ENCODE data around the gene NOP16.
A peak's percentile ranks its signal among the peaks of the same experiment; 100 is the strongest.

Gene NOP16, protein sequence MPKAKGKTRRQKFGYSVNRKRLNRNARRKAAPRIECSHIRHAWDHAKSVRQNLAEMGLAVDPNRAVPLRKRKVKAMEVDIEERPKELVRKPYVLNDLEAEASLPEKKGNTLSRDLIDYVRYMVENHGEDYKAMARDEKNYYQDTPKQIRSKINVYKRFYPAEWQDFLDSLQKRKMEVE

DNA sequence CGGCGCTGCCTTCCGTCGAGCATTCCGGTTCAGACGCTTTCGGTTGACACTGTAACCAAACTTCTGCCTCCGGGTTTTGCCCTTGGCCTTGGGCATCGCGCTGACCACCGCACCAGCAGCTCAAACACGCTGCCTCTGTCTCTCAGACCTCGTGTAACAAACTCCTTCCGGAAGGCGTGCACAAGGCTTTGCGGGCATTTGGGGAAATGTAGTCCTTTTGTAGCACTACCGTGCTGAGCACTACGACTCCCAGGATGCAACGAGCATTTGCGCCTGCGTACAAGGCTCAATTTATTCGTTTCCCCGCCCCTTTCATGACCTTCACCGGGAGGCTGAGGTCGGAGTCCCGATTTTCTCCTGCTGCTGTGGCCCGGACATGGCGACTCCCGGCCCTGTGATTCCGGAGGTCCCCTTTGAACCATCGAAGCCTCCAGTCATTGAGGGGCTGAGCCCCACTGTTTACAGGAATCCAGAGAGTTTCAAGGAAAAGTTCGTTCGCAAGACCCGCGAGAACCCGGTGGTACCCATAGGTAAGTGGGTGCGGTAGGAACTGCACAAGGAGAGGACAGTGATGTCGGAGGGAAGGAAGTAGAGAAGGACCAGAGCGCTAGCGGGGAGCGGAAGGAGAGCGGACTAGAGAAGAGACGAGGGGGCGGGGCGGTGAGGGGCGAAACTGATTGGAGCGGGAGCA lies at the start of gene NOP16, which contains the start of gene HIGD2A:
Gene NOP16 (minus strand): TSS at position 155 of the 691 bp plus-strand sequence. CDS start 59 bp downstream, at position 96.
Gene HIGD2A (plus strand): TSS at position 308 of the 691 bp plus-strand sequence. CDS start 69 bp downstream, at position 377.
- DNase-seq (ENCODE audit: low spot score) = peak; percentile 99

DNA sequence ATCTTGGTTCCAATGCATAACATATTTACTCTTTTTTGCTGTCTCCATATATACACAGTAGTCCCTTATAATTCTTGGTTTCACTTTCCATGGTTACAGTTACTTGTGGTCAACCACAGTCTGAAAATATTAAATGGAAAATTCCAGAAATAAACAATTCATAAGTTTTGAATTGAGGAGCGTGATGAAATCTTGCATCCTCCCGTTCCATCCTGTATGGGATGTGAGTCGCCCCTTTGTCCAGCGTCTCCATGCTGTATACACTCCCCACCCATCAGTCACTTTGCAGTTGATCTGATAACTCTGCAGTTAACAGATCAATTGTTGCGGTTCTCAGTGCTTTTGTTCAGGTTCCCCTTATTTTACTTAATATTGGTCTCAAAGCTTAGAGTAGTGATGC lies 48.3 kb upstream of the NOP16 start:
- DNase-seq (ENCODE audit: low spot score) = no peak

DNA sequence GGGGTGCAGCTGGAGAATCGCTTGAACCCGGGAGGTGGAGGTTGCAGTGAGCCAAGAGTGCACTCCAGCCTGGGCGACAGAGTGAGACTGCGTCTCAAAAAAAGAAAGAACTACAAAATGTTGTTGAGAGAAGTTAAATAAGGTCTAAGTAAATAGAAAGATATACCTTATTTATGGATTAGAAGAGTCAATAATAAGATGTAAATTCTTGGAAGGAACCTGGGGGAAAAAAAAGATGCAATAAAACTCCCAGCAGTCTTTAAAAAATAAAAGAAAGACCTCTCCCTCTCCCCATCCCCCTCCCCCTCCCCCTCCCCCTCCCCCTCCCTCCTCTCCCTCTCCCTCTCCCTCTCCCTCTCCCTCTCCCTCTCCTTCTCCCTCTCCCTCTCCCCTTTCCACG lies 44.3 kb upstream of the NOP16 start:
- no peak for DNase-seq (ENCODE audit: low spot score)

DNA sequence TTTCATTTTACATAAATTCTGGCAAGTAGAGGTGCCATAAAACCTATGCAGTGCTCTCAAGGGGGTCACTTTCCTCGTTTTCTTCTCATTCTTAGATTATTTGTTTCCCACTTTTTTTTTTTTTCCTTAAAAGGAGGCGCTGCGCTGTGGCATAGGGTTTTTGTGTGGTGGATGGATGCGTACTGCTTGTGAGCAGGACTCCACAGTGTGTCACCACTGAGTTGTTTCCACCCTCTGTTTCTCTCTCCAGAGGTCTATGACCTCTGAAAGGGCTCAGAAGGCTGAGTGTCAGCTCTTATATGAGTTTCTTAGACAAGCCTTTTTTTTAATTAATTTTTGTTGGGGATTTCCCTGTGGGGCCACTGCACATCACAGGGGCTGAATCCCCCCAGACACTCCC lies 41.6 kb upstream of the NOP16 start:
- no peak for DNase-seq (ENCODE audit: low spot score)

DNA sequence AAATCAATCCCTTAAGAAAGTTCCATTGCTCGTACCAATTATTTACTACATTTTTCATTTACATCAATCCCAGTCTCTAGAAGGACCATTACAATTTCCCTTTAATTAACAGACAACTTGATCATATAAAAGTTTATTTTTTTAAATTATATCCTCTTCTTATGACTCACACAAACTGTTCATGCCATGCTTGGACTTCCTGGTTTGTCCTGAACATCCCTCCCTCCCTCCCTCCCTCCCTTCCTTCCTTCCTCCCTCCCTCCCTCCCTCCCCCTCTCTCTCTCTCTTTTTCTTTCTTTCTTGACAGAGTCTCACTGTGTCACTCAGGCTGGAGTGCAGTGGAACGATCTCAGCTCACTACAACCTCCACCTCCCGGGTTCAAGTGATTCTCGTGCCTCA lies 39.6 kb upstream of the NOP16 start:
- DNase-seq (ENCODE audit: low spot score) = no peak

DNA sequence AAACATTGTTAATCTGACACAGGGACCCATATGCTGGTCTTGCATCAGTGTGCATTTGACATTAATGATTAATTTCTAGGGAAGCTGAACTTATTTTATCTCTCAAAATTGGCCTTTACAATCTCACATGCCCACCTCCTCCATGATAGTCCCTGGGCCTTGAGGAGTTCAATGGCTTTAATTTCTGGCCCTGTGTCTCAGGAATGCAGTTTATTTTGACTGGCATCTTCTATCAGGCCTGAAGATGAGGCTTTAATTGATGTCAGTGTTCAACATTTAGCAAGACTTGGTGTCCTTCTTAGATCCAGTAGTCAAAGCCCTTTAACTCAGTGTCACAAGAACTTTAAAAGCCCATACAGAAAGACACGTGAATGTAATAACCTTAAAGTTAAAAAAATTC lies 38.5 kb upstream of the NOP16 start:
- no peak for DNase-seq (ENCODE audit: low spot score)

DNA sequence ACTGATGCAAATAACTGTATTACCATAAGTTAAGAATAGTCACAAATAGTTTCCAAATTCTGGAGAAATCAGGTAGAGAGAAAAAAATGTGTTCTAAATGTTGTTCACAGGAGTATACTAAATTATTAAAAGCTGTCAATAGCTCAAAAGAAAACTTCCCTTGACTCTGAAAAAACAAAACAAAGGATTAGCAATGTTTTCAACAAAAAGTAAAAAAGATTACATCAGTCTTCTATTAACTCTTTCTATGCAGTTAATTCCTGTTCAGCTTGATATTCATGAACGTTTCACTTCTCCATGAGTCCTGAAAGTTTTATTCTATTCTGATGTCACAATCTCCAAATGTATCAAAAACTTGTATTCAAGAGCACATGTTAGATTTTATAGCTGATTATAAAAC lies 37.4 kb upstream of the NOP16 start:
- no peak for DNase-seq (ENCODE audit: low spot score)

DNA sequence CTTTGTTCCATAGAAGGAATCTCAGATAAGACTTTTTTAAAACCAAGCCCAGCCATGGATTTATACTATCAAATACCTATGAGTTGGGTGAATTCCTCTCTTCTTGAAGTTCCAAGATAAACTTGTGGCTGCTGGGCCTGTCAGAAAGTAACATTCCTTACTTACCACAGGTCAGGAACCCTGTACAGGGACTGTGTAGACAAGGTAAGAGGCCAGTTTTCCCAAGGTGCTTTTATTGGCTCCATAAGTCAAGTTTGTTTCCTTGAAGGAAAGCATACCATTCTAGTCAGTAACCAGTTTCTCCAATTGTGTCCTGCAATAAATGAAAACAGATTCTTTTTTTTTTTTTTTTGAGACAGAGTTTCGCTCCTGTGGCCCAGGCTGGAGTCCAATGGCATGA lies 36.7 kb upstream of the NOP16 start:
- no peak for DNase-seq (ENCODE audit: low spot score)

DNA sequence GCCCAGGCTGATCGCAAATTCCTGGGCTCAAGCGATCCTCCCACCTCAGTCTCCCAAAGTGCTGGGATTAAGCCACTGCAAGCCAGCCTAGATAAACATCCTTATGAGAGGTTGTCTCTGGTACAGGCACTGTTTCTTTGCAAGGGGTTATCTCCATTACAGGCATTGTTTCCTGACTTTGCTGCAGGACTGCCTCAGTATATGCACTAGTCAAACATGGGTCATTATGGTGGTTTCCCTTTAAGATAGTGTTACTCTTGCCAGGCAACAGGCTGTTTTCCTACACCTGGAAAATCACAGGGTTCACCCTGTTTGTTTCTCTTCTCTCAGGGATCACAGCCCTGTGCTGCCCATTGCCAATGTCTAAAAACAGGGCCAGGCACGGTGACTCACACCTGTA lies 35.8 kb upstream of the NOP16 start:
- DNase-seq (ENCODE audit: low spot score) = no peak

DNA sequence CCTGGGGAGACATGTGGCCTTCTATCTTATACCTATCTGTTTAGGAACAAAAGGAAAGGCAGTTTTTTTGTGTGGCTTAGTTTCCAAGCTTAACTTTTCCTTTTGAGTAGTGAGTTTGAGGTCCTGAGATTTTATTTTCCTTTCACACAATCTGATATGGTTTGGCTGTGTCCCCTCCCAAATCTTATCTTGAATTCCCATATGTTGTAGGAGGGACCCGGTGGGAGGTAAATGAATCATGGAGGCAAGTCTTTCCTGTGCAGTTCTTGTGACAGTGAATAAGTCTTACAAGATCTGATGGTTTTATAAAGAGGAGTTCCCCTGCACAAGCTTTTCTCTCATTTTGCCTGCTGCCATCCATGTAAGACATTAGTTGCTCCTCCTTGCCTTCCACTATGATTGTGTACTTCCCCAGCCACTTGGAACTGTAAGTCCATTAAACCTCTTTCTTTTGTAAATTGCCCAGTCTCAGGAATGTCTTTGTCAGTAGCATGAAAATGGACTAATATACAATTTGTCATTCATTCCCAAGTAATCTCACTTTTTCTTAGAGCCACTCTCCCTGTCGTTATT lies 32.7 kb upstream of the NOP16 start:
- no peak for DNase-seq (ENCODE audit: low spot score)

DNA sequence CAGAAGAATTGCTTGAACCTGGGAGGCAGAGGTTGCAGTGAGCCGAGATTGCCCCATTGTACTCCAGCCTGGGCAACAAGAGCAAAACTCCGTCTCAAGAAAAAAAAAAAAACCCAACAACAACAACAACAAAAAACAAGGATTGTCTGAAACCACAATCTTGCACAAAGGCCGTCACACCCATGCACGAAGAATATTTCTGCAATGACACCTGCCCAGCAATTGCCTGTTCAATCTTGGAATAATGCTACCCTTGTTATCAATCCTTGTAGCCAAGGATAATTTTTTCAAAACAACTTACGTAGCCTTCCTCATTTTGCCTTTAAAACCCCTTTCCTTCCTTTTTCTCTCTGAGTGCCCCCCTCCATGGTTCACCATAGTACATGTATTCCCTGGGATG lies 31.7 kb upstream of the NOP16 start:
- DNase-seq (ENCODE audit: low spot score) = no peak

DNA sequence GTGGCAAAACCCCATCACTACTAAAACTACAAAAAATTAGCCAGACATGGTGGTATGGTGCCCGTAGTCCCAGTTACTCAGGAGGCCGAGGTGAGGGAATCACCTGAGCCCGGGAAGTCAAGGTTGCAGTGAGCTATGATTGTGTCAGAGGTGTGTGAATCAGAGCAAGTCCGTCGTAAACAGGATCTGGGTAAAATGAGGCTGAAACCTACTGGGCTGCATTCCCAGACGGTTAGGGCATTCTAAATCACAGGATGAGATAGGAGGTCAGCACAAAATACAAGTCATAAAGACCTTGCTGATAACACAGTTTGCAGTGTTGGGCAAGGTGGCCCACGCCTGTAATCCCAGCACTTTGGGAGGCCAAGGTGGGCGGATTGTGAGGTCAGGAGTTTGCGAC lies 29.9 kb upstream of the NOP16 start:
- no peak for DNase-seq (ENCODE audit: low spot score)

DNA sequence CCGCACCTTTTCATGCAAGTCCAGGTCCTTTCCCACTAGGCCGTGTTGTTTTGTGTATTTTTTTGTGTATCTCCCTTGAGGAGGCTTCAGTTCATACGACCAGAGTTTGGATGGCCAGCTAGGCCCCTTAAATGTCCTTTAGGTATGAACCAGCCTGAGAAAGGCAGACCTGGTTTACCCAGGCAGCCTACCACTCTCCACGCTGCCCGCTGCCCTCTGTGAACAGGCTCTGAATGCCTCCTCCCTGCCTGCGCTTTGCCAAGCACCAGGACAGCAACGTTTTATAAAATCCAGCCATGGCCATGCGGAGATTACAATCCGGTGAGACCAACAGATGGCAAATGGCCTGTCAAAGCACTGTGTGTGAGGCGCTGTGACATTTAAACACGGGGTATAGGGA lies 28.6 kb upstream of the NOP16 start:
- DNase-seq (ENCODE audit: low spot score) = no peak

DNA sequence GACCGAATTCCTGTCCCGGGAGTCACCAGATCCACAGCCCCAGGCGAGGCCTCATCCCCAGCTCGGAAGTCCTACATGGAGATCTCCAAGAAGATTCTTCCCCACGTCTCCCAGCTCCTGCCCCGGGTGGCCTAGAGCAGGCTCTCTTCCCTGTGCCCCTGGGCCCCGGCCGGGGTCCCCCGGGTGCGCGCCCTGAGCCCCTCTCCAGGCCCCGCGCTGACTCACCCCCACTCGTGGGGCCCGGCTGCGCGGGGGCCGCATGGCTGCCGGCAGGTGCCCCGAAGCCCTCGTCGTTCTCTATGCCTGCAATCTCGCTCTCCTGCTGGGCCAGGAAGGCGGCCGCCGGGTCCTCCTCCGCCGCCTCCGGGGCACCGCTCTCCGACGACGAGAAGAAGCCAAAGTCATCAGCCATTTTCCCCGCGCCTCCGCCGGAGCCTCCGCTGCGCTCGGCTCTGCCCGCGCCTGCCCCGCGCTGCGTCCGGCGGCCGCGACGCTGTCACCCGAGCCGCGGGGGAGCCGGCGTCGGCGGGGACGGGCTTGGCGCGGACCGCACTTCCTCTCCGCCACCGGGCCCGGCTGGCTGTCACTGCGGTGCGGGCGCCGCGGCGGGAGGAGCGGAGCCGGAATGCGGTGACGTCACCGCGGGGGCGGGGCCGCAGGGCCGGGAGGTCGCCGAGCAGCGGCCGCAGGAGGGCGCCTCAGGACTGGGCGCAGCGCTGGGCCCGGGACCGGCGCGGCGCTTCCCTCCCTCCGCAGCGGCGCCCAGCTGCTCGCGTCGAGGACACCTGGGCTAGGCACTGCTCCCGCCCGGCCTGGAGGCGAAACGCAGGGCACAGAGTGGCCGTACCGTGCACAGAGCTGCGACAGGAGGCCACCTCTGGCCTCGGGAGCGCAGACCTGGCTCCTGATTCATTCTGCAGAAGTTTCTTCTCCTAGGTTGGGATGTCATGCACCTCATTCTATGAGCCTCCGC lies 27.8 kb upstream of the NOP16 start, which contains the start of gene CLTB:
Gene CLTB (minus strand): TSS at position 588 of the 973 bp plus-strand sequence. CDS start 176 bp downstream, at position 412.
- peak; percentile 93 for DNase-seq (ENCODE audit: low spot score)

DNA sequence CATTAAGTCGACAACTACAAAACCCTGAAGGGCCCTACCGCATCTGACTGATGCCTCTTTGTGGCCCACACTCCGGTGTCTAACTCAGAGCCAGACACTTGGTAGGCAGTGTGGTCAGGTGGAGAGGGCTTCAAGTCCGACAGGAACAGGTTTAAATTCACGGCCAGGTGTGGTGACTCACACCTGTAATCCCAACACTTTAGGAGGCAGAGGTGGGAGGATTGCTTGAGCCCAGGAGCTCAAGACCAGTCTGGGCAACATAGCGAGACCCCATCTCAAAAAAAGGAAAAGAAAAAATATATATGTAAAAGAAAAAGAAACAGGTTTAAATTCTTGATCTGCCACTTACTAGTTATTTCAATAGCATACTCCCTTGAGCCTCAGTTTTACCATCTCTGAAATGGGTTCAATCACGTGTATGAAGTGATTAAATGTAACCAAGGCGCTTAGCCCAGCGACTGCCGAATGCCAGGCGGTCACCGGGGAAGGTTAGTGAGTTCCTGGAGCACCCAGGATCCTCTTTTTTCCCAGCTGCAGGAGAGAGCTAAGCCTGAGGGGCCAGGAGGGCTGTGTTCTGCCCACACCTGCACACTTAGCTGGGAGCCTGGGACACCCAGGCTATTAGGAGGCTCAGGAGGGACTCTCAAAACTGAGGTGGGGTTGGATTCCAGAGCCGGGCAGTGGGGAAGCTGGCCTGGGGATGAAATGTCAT lies 27.0 kb upstream of the NOP16 start:
- no peak for DNase-seq (ENCODE audit: low spot score)

DNA sequence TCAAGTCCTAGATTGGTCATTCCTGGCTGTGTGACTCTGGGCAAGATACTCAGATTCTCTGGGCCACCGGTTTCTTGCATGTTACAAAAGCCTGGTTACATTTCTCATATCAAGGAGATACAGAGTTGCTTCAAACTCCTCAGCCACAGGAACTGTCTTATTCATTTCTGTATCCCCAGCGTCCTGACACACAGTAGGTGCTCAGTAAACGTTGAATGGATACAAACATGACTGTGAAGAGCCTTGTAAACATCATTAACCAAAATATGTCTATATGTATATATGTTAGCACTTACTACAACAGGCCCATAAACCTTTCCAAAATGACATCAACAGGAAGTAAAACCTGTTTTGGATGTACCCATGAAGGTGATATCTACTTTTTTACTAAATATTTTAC lies 26.3 kb upstream of the NOP16 start:
- no peak for DNase-seq (ENCODE audit: low spot score)

DNA sequence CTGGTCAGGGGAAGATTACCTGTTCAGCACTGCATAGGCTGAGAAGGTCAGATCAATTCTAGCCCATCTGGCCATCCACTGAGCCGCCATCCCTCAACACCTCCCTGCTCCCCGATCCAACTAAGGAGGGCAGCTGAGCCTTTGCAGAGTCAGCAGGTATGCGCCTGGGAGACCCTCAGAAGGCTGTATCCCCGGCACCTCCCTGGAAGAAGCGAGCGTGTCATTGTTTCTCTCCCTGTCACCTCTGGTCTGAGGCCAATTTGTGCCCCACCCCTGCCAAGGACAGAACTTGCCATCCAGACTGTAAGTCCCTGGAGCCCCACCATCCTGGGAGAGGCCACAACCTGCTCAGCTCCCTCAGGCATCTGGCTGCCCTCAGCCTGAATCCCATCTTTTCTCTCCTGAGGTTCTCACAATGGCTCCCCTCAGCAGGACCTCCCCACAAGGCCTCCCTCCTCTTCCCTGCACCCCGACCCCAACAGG lies 25.4 kb upstream of the NOP16 start:
- DNase-seq (ENCODE audit: low spot score) = no peak

DNA sequence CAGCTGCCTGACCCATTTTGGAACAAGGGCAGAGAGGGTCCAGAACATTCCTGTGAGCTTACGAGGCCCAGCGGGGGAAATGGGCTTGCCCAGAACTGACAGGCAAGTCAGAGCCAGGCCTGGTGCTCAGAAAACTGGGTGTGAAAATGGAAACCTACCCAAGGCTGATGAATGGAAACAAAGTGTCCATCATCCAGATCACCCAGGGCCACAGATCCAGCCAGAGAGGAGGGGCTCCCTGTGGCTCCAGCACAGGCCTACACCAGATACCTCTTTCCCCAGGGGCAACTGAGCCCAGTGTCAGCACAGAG lies 24.8 kb upstream of the NOP16 start:
- no peak for DNase-seq (ENCODE audit: low spot score)

DNA sequence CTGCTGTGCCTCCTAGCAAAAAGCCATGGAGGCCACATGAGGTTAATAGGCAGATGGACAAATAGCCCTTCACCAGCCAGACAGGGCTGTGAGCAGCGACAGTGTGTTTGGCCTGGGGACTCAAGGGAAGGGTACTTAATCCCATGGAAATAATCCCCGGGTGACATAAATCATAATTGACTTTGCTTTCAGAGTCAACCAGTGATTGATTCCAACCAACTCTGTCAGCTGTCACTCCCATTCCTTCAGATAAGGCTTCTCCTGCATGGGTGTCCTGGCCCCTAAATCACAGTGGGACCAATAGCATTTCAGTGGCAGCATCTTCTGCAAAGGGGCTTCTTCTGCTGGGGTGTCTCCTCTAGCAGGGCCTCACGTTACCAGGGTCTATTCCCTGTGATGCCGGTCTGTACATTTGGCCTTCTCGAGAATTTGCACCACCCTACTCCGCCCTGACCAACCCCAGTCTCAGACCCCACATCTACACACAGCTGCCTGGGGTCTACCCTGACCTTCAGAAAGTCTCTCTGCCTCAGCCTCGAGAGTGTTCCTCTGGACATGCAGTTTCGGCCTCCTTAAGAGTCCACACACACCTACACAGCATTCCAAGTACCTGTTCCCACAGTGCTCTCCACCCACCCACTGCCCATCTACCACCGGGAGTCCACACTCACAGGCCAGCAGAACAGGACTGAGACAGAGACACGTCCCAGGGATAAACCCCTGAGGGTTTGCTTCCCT lies 24.3 kb upstream of the NOP16 start:
- no peak for DNase-seq (ENCODE audit: low spot score)

DNA sequence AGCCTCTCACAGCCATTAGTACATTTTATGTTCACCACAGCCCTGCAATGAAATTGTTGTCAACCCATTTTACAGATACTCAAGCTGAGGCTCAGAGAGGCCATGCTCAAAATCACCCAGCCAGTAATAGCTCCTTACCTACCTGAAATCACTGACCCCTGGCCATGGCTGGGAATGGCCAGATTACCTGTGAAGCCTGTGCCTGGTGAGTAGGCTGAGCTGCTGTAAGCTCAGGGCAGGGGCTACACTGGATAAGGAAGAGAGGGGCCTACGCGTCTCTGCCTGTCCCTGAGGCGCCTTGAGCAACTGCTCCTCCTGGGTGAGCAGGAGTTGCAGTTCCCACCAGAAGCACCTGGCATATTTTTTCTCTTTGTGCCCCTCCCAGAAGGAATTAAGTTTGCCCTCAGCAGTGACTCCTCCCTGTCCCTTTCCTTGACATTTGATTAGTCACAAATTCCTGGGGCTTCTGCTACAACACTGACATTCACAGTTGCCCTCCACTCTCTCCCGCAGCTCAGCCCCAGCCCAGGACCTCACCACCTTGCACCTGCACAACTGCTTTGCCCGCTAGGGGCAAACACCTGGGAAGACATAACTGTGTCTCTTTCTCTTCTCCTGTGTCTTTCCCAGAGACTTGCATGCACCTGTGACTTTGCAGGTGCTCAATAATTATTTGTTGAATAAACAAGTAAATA lies 22.2 kb upstream of the NOP16 start:
- no peak for DNase-seq (ENCODE audit: low spot score)
